GM19468 (cell line): ENCODE data around the gene GALNT2.

Experiments used
- ATAC-seq: cut with Tn5 transposase; IDR thresholded peaks from one replicate; pipeline ENCODE4 v1.9.1; 2021; ENCODE audit warnings: mild to moderate bottlenecking, moderate library complexity, moderate number of reproducible peaks; ENCODE audit not compliant: unreplicated experiment; ENCODE audit errors: extremely low read depth

The GALNT2 gene

GRCh38 chr1:230049731-230050130, 17.3 kb upstream of the GALNT2 start:
- no peak for ATAC-seq

- no peak for ATAC-seq
Measured at GRCh38 chr1:230050973-230051735, 15.9 kb upstream of the GALNT2 start.

- no peak for ATAC-seq
Measured at GRCh38 chr1:230052018-230052417, 15.0 kb upstream of the GALNT2 start.

GRCh38 chr1:230052665-230053064, 14.4 kb upstream of the GALNT2 start:
- no peak for ATAC-seq

GRCh38 chr1:230054092-230054749, 12.8 kb upstream of the GALNT2 start:
- ATAC-seq: no peak

- no peak for ATAC-seq
Measured at GRCh38 chr1:230056098-230056497, 10.9 kb upstream of the GALNT2 start.

- no peak for ATAC-seq
Measured at GRCh38 chr1:230057100-230057499, 9.9 kb upstream of the GALNT2 start.

- ATAC-seq: no peak
Measured at GRCh38 chr1:230057681-230058565, 9.1 kb upstream of the GALNT2 start.

- no peak for ATAC-seq
Measured at GRCh38 chr1:230058626-230059025, 8.4 kb upstream of the GALNT2 start.

- no peak for ATAC-seq
Measured at GRCh38 chr1:230061801-230062200, 5.2 kb upstream of the GALNT2 start.

- no peak for ATAC-seq
Measured at GRCh38 chr1:230062521-230062920, 4.5 kb upstream of the GALNT2 start.

- no peak for ATAC-seq
Measured at GRCh38 chr1:230064283-230064682, 2.8 kb upstream of the GALNT2 start.

GRCh38 chr1:230065161-230065560, 1.9 kb upstream of the GALNT2 start:
- ATAC-seq: no peak

GRCh38 chr1:230065571-230065970, 1.5 kb upstream of the GALNT2 start:
- no peak for ATAC-seq

GRCh38 chr1:230066031-230066430, 1.0 kb upstream of the GALNT2 start:
- no peak for ATAC-seq

- no peak for ATAC-seq
Measured at GRCh38 chr1:230067419-230067870, 407 bp downstream of the GALNT2 start.

GRCh38 chr1:230067871-230068620, 1.0 kb downstream of the GALNT2 start:
- ATAC-seq: no peak

GRCh38 chr1:230068621-230068873, 1.5 kb downstream of the GALNT2 start:
- no peak for ATAC-seq

- no peak for ATAC-seq
Measured at GRCh38 chr1:230068952-230069684, 2.1 kb downstream of the GALNT2 start.

GRCh38 chr1:230069796-230070195, 2.8 kb downstream of the GALNT2 start:
- ATAC-seq: no peak
